Uterus (tissue), 2 donors: ENCODE results near the gene GAD1.

Source experiments
- POLR2A ChIP-seq, 2 donors: fragments of 450-650 bp; IDR thresholded peaks; one replicate each; pipeline ENCODE4 v1.6.1; 2016; ENCODE audit warnings: antibody characterized with exemption in 2 of 2, mild to moderate bottlenecking in 1 of 2, moderate library complexity in 1 of 2
- TF ChIP-seq, protein P1 (sequence below), 4 experiments: fragments of 200-600 bp in 2 of 4; fragments of 450-650 bp in 2 of 4; sonication (generic) in 2 of 4; IDR thresholded peaks; one replicate each; pipeline ENCODE4 v1.5.1; 2016 to 2019; ENCODE audit warnings: antibody characterized with exemption in 4 of 4, mild to moderate bottlenecking in 2 of 4, moderate library complexity in 1 of 4

DNA sequence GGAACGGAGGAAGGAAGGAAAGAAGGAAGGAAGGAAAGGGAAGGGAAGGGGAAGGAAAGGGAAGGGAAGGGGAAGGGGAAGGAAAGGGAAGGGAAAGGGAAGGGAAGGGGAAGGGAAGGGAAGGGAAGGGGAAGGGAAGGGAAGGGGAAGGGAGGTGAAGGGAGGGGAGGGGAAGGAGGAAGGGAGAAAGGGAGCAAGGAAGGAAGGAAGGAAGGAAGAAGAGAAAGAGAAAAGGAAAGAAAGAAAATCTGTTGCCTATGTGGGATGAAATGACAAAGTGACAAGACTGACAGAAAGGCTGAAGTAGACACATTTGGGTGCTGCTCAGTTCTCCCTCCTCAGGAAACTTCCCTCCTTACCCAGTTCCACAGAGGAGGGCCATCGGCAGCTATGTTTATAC lies 66.1 kb downstream of the GAD1 start:
- TF ChIP-seq POLR2A (IDR thresholded peaks at IDR 0.05): no peak
- TF ChIP-seq, protein P1, sequence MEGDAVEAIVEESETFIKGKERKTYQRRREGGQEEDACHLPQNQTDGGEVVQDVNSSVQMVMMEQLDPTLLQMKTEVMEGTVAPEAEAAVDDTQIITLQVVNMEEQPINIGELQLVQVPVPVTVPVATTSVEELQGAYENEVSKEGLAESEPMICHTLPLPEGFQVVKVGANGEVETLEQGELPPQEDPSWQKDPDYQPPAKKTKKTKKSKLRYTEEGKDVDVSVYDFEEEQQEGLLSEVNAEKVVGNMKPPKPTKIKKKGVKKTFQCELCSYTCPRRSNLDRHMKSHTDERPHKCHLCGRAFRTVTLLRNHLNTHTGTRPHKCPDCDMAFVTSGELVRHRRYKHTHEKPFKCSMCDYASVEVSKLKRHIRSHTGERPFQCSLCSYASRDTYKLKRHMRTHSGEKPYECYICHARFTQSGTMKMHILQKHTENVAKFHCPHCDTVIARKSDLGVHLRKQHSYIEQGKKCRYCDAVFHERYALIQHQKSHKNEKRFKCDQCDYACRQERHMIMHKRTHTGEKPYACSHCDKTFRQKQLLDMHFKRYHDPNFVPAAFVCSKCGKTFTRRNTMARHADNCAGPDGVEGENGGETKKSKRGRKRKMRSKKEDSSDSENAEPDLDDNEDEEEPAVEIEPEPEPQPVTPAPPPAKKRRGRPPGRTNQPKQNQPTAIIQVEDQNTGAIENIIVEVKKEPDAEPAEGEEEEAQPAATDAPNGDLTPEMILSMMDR (IDR thresholded peaks at IDR 0.05): no peak
